HepG2 (cell line): ENCODE measurements around the gene RFXAP. TPM values are rescaled to one million over a fixed set of nuclear protein-coding genes. Genes with fewer than 3 reads are reported as not detected.

Experiments
- CCDC6 ChIP-seq: sonication (generic); formaldehyde crosslinking; IDR thresholded peaks from 2 replicates; pipeline ENCODE4 v1.8.1; 2022; ENCODE audit warnings: mild to moderate bottlenecking, missing genetic modification reagents, moderate library complexity
- MYPOP ChIP-seq: sonication (generic); formaldehyde crosslinking; IDR thresholded peaks from 2 replicates; pipeline ENCODE4 v1.8.1; 2023; ENCODE audit warnings: mild to moderate bottlenecking, moderate library complexity, missing genetic modification reagents
- RBAK ChIP-seq: sonication (generic); formaldehyde crosslinking; IDR thresholded peaks from 2 replicates; pipeline ENCODE4 v1.5.1; 2020; ENCODE audit warnings: mild to moderate bottlenecking, missing genetic modification reagents
- SOX5 ChIP-seq: IDR thresholded peaks from 2 replicates; pipeline ENCODE4 v1.6.1; 2016; ENCODE audit warnings: borderline replicate concordance
- ZNF10 ChIP-seq: sonication (generic); formaldehyde crosslinking; IDR thresholded peaks from 2 replicates; pipeline ENCODE4 v1.4.0; 2020; ENCODE audit warnings: mild to moderate bottlenecking, low read depth, missing genetic modification reagents, borderline replicate concordance
- ZNF407 ChIP-seq: sonication (generic); formaldehyde crosslinking; IDR thresholded peaks from one replicate; pipeline ENCODE4 v1.5.1; 2020; ENCODE audit warnings: mild to moderate bottlenecking, missing genetic modification reagents; ENCODE audit errors: not compliant biosample characterization
- ZNF44 ChIP-seq: sonication (generic); formaldehyde crosslinking; IDR thresholded peaks from 2 replicates; pipeline ENCODE4 v1.5.1; 2020; ENCODE audit warnings: mild to moderate bottlenecking, missing genetic modification reagents
- ZZZ3 ChIP-seq: sonication (generic); formaldehyde crosslinking; IDR thresholded peaks from 2 replicates; pipeline ENCODE4 v1.4.0; 2020; ENCODE audit warnings: missing genetic modification reagents, mild to moderate bottlenecking, borderline replicate concordance
- polyA plus RNA-seq, 8 experiments: library from polyadenylated mRNA; depleted of rRNA in 3 of 8; stranded (reverse) in 7 of 8; unstranded in 1 of 8; fragments of >200 nt; fragmentation: Illumina TruSeq in 4 of 8; extraction: Trizol in 4 of 8; gene quantifications; 2 replicates each; pipeline versions ENCODE4 v1.2.1 to v1.2.3, GENCODE V29; 2011 to 2016; ENCODE audit warnings: low read depth in 4 of 8, missing spikeins in 1 of 8, mixed read lengths in 1 of 8; ENCODE audit not compliant: insufficient read depth in 1 of 8
- total RNA-seq, 5 experiments: library from RNA; depleted of rRNA; stranded (reverse); fragments of >200 nt; fragmentation: Illumina TruSeq; extraction: Trizol; gene quantifications; 2 replicates each; pipeline ENCODE4 v1.2.3, GENCODE V29; 2016; ENCODE audit warnings: low read depth in 1 of 5

Gene RFXAP
- total and polyA plus RNA-seq, 2 of the 13 experiments (the other 11 are each of a cell fraction or from before 2014, with no cell fraction given) = 1.8 to 7.9 TPM

DNA sequence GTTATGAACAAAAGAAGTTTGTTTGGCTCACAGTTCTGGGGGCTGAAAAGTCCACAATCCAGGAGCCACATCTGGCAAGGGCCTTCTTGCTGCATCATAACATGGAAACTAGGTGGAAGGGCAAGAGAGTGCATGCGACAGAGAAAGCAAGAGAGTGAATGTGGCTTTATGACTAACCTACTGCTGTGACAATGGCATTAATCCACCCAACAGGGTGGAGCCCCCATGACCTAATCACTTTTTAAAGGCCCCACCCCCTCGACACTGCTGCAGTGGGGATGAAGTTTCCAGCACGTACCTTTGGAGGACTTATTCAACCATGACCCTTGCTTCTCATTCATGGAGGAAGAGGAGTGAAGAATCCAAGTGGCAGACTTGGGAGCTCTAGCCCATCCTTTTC, 30.0 kb upstream of the RFXAP start (continued):
- TF ChIP-seq MYPOP (CRISPR knock-in tag) = no peak
- no peak for TF ChIP-seq ZNF10 (CRISPR knock-in tag)
- no peak for TF ChIP-seq CCDC6 (CRISPR knock-in tag)
- TF ChIP-seq SOX5 = no peak
- TF ChIP-seq ZZZ3 (CRISPR knock-in tag) = no peak
- no peak for TF ChIP-seq ZNF44
- TF ChIP-seq ZNF407 (CRISPR knock-in tag) = no peak
- no peak for TF ChIP-seq RBAK (CRISPR knock-in tag)
